ENCODE data around the gene UBE2E2.
A peak's percentile ranks its signal among the peaks of the same experiment; 100 is the strongest.

UBE2E2 gene

GRCh38 chr3:23552506-23552905 lies 349.4 kb downstream of the UBE2E2 start:
- intact Hi-C loops (cut with DNase I), result no loop called here

GRCh38 chr3:23553353-23553752 lies 350.2 kb downstream of the UBE2E2 start:
- intact Hi-C loops (cut with DNase I), result no loop called here
- DNase-seq, result no peak

More at GRCh38 chr3:23552506-23552905, 349.4 kb downstream of the UBE2E2 start:
- no peak for DNase-seq

GRCh38 chr3:23565041-23565775 lies 362.1 kb downstream of the UBE2E2 start:
- DNase-seq, result no peak
- intact Hi-C loops (cut with DNase I), result no loop called here

GRCh38 chr3:23566499-23566898 lies 363.4 kb downstream of the UBE2E2 start:
- DNase-seq, result no peak
- intact Hi-C loops (cut with DNase I), result no loop called here

GRCh38 chr3:23567917-23568316 lies 364.8 kb downstream of the UBE2E2 start:
- no peak for DNase-seq
- intact Hi-C loops (cut with DNase I), result no loop called here

- DNase-seq, result no peak
- intact Hi-C loops (cut with DNase I), result no loop called here
Observed at GRCh38 chr3:23573827-23574226, 370.7 kb downstream of the UBE2E2 start.

GRCh38 chr3:23574822-23575315 lies 371.7 kb downstream of the UBE2E2 start:
- intact Hi-C loops (cut with DNase I), result no loop called here
- no peak for DNase-seq

- intact Hi-C loops (cut with DNase I), result no loop called here
Observed at GRCh38 chr3:23575697-23576096, 372.6 kb downstream of the UBE2E2 start.

GRCh38 chr3:23576379-23576959 lies 373.3 kb downstream of the UBE2E2 start:
- intact Hi-C loops (cut with DNase I), result no loop called here
- no peak for DNase-seq

More at GRCh38 chr3:23575697-23576096, 372.6 kb downstream of the UBE2E2 start:
- DNase-seq, result no peak

GRCh38 chr3:23580096-23580713 lies 377.1 kb downstream of the UBE2E2 start:
- no peak for DNase-seq
- intact Hi-C loops (cut with DNase I), result no loop called here

- no peak for DNase-seq
- intact Hi-C loops (cut with DNase I), result no loop called here
Observed at GRCh38 chr3:23583980-23584740, 381.0 kb downstream of the UBE2E2 start.

GRCh38 chr3:23587513-23587912 lies 384.4 kb downstream of the UBE2E2 start:
- DNase-seq, result no peak
- intact Hi-C loops (cut with DNase I), result no loop called here

- DNase-seq, result no peak
- intact Hi-C loops (cut with DNase I), result no loop called here
Observed at GRCh38 chr3:23588547-23588946, 385.4 kb downstream of the UBE2E2 start.

GRCh38 chr3:23589602-23590001 lies 386.5 kb downstream of the UBE2E2 start:
- DNase-seq, result peak in 2 of 10 donors; percentile 80 to 83

GRCh38 chr3:23590424-23591273 lies 387.5 kb downstream of the UBE2E2 start:
- intact Hi-C loops (cut with DNase I), result no loop called here
- no peak for DNase-seq

More at GRCh38 chr3:23589602-23590001, 386.5 kb downstream of the UBE2E2 start:
- intact Hi-C loops (cut with DNase I), result no loop called here

- intact Hi-C loops (cut with DNase I), result no loop called here
- no peak for DNase-seq
Observed at GRCh38 chr3:23591374-23591773, 388.2 kb downstream of the UBE2E2 start.

GRCh38 chr3:23592961-23593931 lies 390.1 kb downstream of the UBE2E2 start:
- intact Hi-C loops (cut with DNase I), result no loop called here
- DNase-seq, result no peak

GRCh38 chr3:23594066-23594465 lies 390.9 kb downstream of the UBE2E2 start:
- intact Hi-C loops (cut with DNase I), result no loop called here
- DNase-seq, result no peak

Data from posterior cingulate gyrus (tissue), 11 donors.